Measurements from ENCODE around the gene LDLRAD3. TPM values are rescaled to one million over a fixed set of nuclear protein-coding genes. Genes with fewer than 3 reads are reported as not detected.
A peak's percentile ranks its signal among the peaks of the same experiment; 100 is the strongest.

LDLRAD3 gene, protein sequence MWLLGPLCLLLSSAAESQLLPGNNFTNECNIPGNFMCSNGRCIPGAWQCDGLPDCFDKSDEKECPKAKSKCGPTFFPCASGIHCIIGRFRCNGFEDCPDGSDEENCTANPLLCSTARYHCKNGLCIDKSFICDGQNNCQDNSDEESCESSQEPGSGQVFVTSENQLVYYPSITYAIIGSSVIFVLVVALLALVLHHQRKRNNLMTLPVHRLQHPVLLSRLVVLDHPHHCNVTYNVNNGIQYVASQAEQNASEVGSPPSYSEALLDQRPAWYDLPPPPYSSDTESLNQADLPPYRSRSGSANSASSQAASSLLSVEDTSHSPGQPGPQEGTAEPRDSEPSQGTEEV
- total RNA-seq, result 10 to 100 TPM; 10.2 to 41.9 (median 19.8) TPM

DNA sequence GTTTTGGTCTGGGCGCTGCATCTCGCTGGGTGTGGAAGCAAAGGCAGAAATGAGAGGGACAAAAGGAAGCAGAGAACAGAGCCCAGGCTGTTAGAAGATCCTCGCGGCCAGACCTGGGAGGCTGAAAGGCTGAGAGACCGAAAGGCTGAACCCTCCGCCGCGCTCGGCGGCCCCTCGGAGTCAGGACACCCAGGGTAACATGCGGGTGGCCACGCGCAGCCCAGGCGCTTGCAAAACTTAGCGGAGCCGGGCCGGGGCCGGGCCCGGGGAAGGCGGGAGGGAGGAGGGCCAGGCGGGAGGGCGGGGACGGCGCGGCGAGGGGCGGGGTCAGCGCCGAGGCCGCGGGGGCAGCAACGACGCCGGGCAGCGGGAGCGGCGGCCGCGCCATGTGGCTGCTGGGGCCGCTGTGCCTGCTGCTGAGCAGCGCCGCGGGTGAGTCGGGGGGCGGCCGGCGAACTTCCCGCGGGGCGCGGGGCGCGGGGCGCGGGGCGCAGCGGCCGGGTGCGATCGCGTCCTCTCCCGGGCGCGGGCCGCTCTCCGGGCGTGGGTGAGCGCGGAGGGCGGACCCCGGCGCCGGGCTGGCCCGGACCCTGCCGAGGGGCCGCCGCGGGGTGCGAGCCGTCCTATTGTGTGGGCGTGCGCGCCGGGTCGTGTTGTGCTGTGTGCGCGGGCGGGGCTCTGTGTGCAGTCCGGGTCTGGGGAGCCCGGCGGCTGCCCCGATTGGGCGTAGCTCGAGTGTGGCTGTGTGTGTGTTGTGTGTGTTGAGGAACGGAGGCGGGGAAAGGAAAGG, at the start of gene LDLRAD3:
LDLRAD3 (plus strand) TSS at position 350 of the 790 bp plus-strand sequence; CDS start at position 387, 37 bp downstream.
- TF ChIP-seq POLR2A (IDR thresholded peaks at IDR 0.05), result peak; percentile 5 to 48
- TF ChIP-seq, protein P1, sequence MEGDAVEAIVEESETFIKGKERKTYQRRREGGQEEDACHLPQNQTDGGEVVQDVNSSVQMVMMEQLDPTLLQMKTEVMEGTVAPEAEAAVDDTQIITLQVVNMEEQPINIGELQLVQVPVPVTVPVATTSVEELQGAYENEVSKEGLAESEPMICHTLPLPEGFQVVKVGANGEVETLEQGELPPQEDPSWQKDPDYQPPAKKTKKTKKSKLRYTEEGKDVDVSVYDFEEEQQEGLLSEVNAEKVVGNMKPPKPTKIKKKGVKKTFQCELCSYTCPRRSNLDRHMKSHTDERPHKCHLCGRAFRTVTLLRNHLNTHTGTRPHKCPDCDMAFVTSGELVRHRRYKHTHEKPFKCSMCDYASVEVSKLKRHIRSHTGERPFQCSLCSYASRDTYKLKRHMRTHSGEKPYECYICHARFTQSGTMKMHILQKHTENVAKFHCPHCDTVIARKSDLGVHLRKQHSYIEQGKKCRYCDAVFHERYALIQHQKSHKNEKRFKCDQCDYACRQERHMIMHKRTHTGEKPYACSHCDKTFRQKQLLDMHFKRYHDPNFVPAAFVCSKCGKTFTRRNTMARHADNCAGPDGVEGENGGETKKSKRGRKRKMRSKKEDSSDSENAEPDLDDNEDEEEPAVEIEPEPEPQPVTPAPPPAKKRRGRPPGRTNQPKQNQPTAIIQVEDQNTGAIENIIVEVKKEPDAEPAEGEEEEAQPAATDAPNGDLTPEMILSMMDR (IDR thresholded peaks at IDR 0.05), result no peak
- no peaks in the 10 kb centered on the region for H3K9me3 ChIP-seq
- no peaks in the 10 kb centered on the region for H3K4me1 ChIP-seq
- peak within 1 kb of the TSS; percentile 75 to 81 for H3K27ac ChIP-seq
- no peaks in the 10 kb centered on the region for H3K27me3 ChIP-seq
- H3K4me3 ChIP-seq, result peak within 1 kb of the TSS; percentile 40 to 77
- intact Hi-C loops (cut with DNase I; ENCODE audit: low total_unique reads), result no loop called here
- H3K36me3 ChIP-seq, result no peaks in the 10 kb centered on the region
- DNase-seq, result peak; percentile 80 to 85

DNA sequence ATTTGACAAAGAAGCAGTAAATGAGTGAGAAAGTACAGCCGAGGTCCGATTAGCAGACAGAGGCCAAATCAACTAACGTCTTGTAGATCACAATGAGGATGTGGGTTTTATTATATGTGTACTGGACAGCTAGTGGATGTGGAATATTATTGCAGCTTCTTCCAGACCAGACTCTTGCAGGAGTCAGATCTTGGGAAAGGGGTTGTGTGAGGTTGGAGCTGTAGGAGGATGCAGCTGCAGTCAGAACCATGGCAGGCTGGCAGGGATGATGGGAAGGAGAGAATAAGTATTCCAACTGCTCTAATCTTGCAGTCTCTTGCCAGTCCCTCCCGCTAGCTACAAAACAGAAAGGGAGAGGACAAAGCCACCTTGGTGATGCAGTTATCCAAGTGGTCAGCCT, 46.8 kb upstream of the LDLRAD3 start:
- DNase-seq, result no peak
- Histone ChIP-seq H3K27ac (no peak overlapping the region), H3K36me3 (no peaks in the 10 kb centered on the region), H3K4me1 (no peaks in the 10 kb centered on the region), H3K27me3 (no peaks in the 10 kb centered on the region), H3K4me3 (no peak overlapping the region), H3K9me3 (no peaks in the 10 kb centered on the region)
- TF ChIP-seq POLR2A (IDR thresholded peaks at IDR 0.05), result no peak
- TF ChIP-seq, protein P1 (IDR thresholded peaks at IDR 0.05), result no peak
- intact Hi-C loops (cut with DNase I; ENCODE audit: low total_unique reads), result no loop called here

DNA sequence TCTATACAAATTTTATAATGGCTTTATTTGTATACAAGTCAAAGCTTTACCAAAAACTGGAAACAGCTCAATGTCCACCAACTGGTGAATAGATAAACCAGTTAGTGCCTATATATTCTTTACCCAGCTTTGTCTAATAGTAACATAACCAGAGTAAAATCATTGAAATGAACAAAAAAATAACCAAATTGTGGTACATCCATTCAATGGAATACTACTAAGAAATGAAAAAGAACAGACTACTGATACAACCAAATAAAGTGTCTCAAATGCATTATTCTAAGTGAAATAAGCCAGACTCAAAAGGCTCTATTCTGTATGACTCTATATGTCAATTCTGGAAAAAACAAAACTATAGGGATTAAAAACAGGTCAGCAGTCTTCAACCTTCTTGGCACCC, 40.9 kb upstream of the LDLRAD3 start:
- Histone ChIP-seq H3K27ac (no peak overlapping the region), H3K27me3 (no peaks in the 10 kb centered on the region)
- DNase-seq, result no peak

DNA sequence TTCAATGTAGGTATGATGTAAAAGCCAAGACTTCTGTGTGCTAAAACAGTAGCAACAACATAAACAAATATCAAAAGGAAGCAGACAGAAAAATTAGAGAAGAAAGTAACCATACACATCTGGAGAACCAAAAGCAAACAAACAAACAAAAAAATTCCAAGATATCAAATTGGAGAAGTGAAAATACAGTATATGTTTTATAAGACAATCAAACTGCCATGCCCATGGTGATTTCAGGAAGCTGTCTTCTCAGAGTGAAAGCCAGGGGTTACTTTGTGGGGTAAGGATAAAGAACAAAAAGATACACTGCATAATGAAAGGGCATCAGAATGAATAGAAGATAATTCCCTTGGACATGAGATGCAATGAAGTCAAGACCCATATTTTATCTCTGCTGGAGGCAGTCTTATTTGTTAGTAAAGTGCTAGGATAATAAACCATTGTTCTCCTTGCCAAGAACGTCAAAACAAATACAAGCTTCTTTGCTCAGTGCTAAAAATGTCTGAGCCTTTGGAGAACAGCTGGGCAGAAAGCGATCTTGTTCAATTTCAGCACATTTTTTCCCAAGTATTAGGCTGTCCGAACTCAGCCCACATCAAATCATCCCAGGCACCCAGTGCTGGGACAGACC, 38.1 kb upstream of the LDLRAD3 start:
- Histone ChIP-seq H3K4me3 (no peak overlapping the region), H3K4me1 (peaks cover 0 to 8% of the 10 kb centered on the region in 2 donors), H3K27me3 (no peaks in the 10 kb centered on the region), H3K36me3 (no peaks in the 10 kb centered on the region), H3K27ac (peak overlapping the region; percentile 61 to 88), H3K9me3 (no peaks in the 10 kb centered on the region)
- TF ChIP-seq, protein P1 (IDR thresholded peaks at IDR 0.05), result peak in 1 of 4 experiments; percentile 14
- TF ChIP-seq POLR2A (IDR thresholded peaks at IDR 0.05), result no peak
- DNase-seq, result peak in 1 of 2 donors; percentile 27
- intact Hi-C loops (cut with DNase I; ENCODE audit: low total_unique reads), result no loop called here

More for the DNA sequence above, 40.9 kb upstream of the LDLRAD3 start:
- no peak for TF ChIP-seq POLR2A (IDR thresholded peaks at IDR 0.05)
- TF ChIP-seq, protein P1 (IDR thresholded peaks at IDR 0.05), result no peak
- H3K36me3 ChIP-seq, result no peaks in the 10 kb centered on the region
- H3K4me1 ChIP-seq, result no peaks in the 10 kb centered on the region
- H3K4me3 ChIP-seq, result no peak overlapping the region
- H3K9me3 ChIP-seq, result no peaks in the 10 kb centered on the region
- intact Hi-C loops (cut with DNase I; ENCODE audit: low total_unique reads), result no loop called here

All from uterus (tissue), 4 donors.